IMR-90 (cell line): ENCODE data around the gene RNF11. TPM values are rescaled to one million over a fixed set of nuclear protein-coding genes. Genes with fewer than 3 reads are reported as not detected.
A peak's percentile ranks its signal among the peaks of the same experiment; 100 is the strongest.

Experiments used
- ATAC-seq: fragments of 200-7000 bp; cut with Tn5 transposase; 2 replicates; pipeline ENCODE4 v1.9.1; 2020; ENCODE audit warnings: low read depth, mild to moderate bottlenecking, moderate library complexity
- BruUV-seq: library from RNA; stranded (reverse); fragments of 400-500 nt; replicated peaks from 2 replicates; lab custom pipeline; 2021; lab: Mats Ljungman, UMichigan
- CTCF ChIA-PET: fragments of 300-600 bp; formaldehyde crosslinking; extraction: SDS; loops from one replicate; lab custom pipeline; 2021; ENCODE audit warnings: antibody characterized with exemption; lab: Yijun Ruan, JAX
- POLR2A ChIA-PET: fragments of 300-600 bp; sonication (Branson Sonifier 250); formaldehyde crosslinking; loops from one replicate; lab custom pipeline; 2022; ENCODE audit warnings: antibody characterized with exemption; ENCODE audit not compliant: unreplicated experiment; lab: Charles Lee
- DNase-seq: peaks from one replicate; pipeline ENCODE4 v3.0.0; 2013
- H2AFZ ChIP-seq: replicated peaks from 2 replicates; pipeline ENCODE3; 2013; ENCODE audit warnings: low read length, mild to moderate bottlenecking; ENCODE audit not compliant: poor library complexity
- H2AK5ac ChIP-seq: 2 replicates; pipeline ENCODE4 v1.6.1; 2013; ENCODE audit warnings: low read depth, low read length, inconsistent platforms
- H2AK9ac ChIP-seq: replicated peaks from 2 replicates; pipeline ENCODE3; 2013; ENCODE audit warnings: mild to moderate bottlenecking, low read depth, low read length, moderate library complexity; ENCODE audit not compliant: poor library complexity
- H2BK120ac ChIP-seq: 2 replicates; pipeline ENCODE4 v1.6.1; 2013; ENCODE audit warnings: low read depth, low read length, inconsistent platforms
- H2BK15ac ChIP-seq: 3 replicates; pipeline ENCODE4 v1.6.1; 2013; ENCODE audit warnings: low read depth, low read length, inconsistent platforms
- H2BK20ac ChIP-seq: 2 replicates; pipeline ENCODE4 v1.6.1; 2013; ENCODE audit warnings: low read depth, mild to moderate bottlenecking, inconsistent platforms, low read length, moderate library complexity
- H2BK5ac ChIP-seq: 2 replicates; pipeline ENCODE4 v1.6.1; 2013; ENCODE audit warnings: mild to moderate bottlenecking, low read depth, low read length, inconsistent platforms; ENCODE audit not compliant: poor library complexity, severe bottlenecking
- H3K14ac ChIP-seq: replicated peaks from 2 replicates; pipeline ENCODE4 v1.6.1; 2013; ENCODE audit warnings: low read depth, low read length, inconsistent platforms
- H3K18ac ChIP-seq: 2 replicates; pipeline ENCODE4 v1.6.1; 2013; ENCODE audit warnings: low read depth, low read length, control low read depth
- H3K23ac ChIP-seq: 2 replicates; pipeline ENCODE4 v1.6.1; 2013; ENCODE audit warnings: low read depth, low read length, inconsistent platforms
- H3K27ac ChIP-seq: 2 replicates; pipeline ENCODE4 v1.5.1; 2013; ENCODE audit warnings: mild to moderate bottlenecking, control low read depth, low read length; ENCODE audit not compliant: insufficient read depth
- H3K27me3 ChIP-seq: 2 replicates; pipeline ENCODE4 v1.6.1; 2013; ENCODE audit warnings: low read length; ENCODE audit not compliant: control insufficient read depth, insufficient read depth
- H3K36me3 ChIP-seq: 2 replicates; pipeline ENCODE4 v1.6.1; 2013; ENCODE audit warnings: low read length, mixed read lengths; ENCODE audit not compliant: control insufficient read depth, insufficient read depth
- H3K4ac ChIP-seq: 2 replicates; pipeline ENCODE4 v1.6.1; 2013; ENCODE audit warnings: low read depth, low read length, inconsistent platforms
- H3K4me1 ChIP-seq: 2 replicates; pipeline ENCODE4 v1.6.1; 2013; ENCODE audit warnings: low read length, mixed read lengths; ENCODE audit not compliant: control insufficient read depth, insufficient read depth
- H3K4me2 ChIP-seq: 2 replicates; pipeline ENCODE4 v1.6.1; 2013; ENCODE audit warnings: low read depth, mild to moderate bottlenecking, control low read depth, low read length, moderate library complexity
- H3K4me3 ChIP-seq: 2 replicates; pipeline ENCODE4 v1.5.1; 2013; ENCODE audit warnings: low read depth, mild to moderate bottlenecking, control low read depth, low read length, moderate library complexity; ENCODE audit not compliant: insufficient read depth
- H3K56ac ChIP-seq: 2 replicates; pipeline ENCODE4 v1.6.1; 2013; ENCODE audit warnings: low read length, inconsistent platforms; ENCODE audit not compliant: insufficient read depth; ENCODE audit errors: extremely low read depth
- H3K79me1 ChIP-seq, 2 experiments: 2 replicates each; pipeline ENCODE4 v1.6.1; 2013; ENCODE audit warnings: low read length in 2 of 2, inconsistent platforms in 1 of 2, low read depth in 1 of 2
- H3K9ac ChIP-seq: 2 replicates; pipeline ENCODE4 v1.6.1; 2013; ENCODE audit warnings: low read depth, low read length, control low read depth
- H3K9me1 ChIP-seq: 2 replicates; pipeline ENCODE4 v1.6.1; 2013; ENCODE audit warnings: low read length, inconsistent platforms; ENCODE audit not compliant: insufficient read depth
- H3K9me3 ChIP-seq: 2 replicates; pipeline ENCODE4 v1.6.1; 2013; ENCODE audit warnings: low read length; ENCODE audit not compliant: control insufficient read depth, insufficient read depth
- H4K20me1 ChIP-seq: 2 replicates; pipeline ENCODE4 v1.6.1; 2013; ENCODE audit warnings: low read length, inconsistent platforms; ENCODE audit not compliant: insufficient read depth
- H4K5ac ChIP-seq: 2 replicates; pipeline ENCODE4 v1.6.1; 2013; ENCODE audit warnings: mild to moderate bottlenecking, low read depth, low read length, control low read depth
- H4K8ac ChIP-seq, 2 experiments: 2 replicates each; pipeline ENCODE4 v1.6.1; 2013; ENCODE audit warnings: low read depth in 2 of 2, low read length in 2 of 2, control low read depth in 1 of 2, inconsistent platforms in 1 of 2
- H4K91ac ChIP-seq: 2 replicates; pipeline ENCODE4 v1.6.1; 2013; ENCODE audit warnings: low read depth, low read length, inconsistent platforms; ENCODE audit not compliant: insufficient read depth
- BHLHE40 ChIP-seq: fragments of 150-350 bp; IDR thresholded peaks from 2 replicates; pipeline ENCODE4 v1.6.1; 2016; ENCODE audit warnings: mild to moderate bottlenecking, low read depth, low read length
- CEBPB ChIP-seq: IDR thresholded peaks from 2 replicates; pipeline ENCODE4 v1.6.1; 2012; ENCODE audit warnings: low read depth, low read length, improper control_type of control experiment
- CHD1 ChIP-seq: IDR thresholded peaks from 2 replicates; pipeline ENCODE4 v1.6.1; 2012; ENCODE audit warnings: low read depth, low read length, improper control_type of control experiment
- MAFK ChIP-seq: IDR thresholded peaks from 2 replicates; pipeline ENCODE4 v1.6.1; 2012; ENCODE audit warnings: low read depth, low read length, improper control_type of control experiment
- MAZ ChIP-seq: IDR thresholded peaks from 2 replicates; pipeline ENCODE4 v1.6.1; 2012; ENCODE audit warnings: low read depth, mild to moderate bottlenecking, low read length, improper control_type of control experiment, moderate library complexity, borderline replicate concordance
- NFE2L2 ChIP-seq: fragments of 150-350 bp; IDR thresholded peaks from 2 replicates; pipeline ENCODE4 v1.6.1; 2016; ENCODE audit warnings: low read depth, mild to moderate bottlenecking, low read length
- POLR2A ChIP-seq: IDR thresholded peaks from 2 replicates; pipeline ENCODE4 v1.6.1; 2012; ENCODE audit warnings: mild to moderate bottlenecking, low read depth, low read length
- RCOR1 ChIP-seq: IDR thresholded peaks from 2 replicates; pipeline ENCODE4 v1.6.1; 2012; ENCODE audit warnings: mild to moderate bottlenecking, low read length, improper control_type of control experiment; ENCODE audit not compliant: insufficient replicate concordance
- RFX5 ChIP-seq: IDR thresholded peaks from 2 replicates; pipeline ENCODE4 v1.8.0; 2012; ENCODE audit warnings: low read depth, mild to moderate bottlenecking, low read length, moderate library complexity
- SMC3 ChIP-seq: fragments of 150-350 bp; IDR thresholded peaks from 2 replicates; pipeline ENCODE4 v1.6.1; 2016; ENCODE audit warnings: low read depth, mild to moderate bottlenecking, antibody characterized with exemption, low read length, moderate library complexity
- WGBS, 2 experiments: methylation state at CpG; one replicate each; pipeline versions ENCODE4 v1.1.5 to v1.1.7; 2013; ENCODE audit warnings: missing lambda C conversion rate in 2 of 2; ENCODE audit not compliant: insufficient read length in 1 of 2; ENCODE audit errors: extremely low coverage in 2 of 2; 5-methylcytosine and 5-hydroxymethylcytosine counted together
- dilution Hi-C: fragments of 300-500 bp; cut with HindIII; formaldehyde crosslinking; loops from one replicate; pipeline ENCODE4 v1.14.3; 2018; ENCODE audit warnings: low sequenced_read_pairs; ENCODE audit not compliant: unreplicated experiment
- in situ Hi-C: fragments of 300-500 bp; cut with MboI; formaldehyde crosslinking; loops from 3 replicates; pipeline ENCODE4 v1.14.3; 2019; ENCODE audit warnings: low sequenced_read_pairs, inconsistent platforms, mixed read lengths
- intact Hi-C: fragments of 100-400 bp; cut with micrococcal nuclease; formaldehyde crosslinking; loops from 2 replicates; pipeline ENCODE4 v1.10.0; 2022
- polyA plus RNA-seq, 3 experiments: library from polyadenylated mRNA; depleted of rRNA; stranded (reverse); fragments of >200 nt; gene quantifications; 2 replicates each; pipeline ENCODE4 v1.2.3, GENCODE V29; 2012; ENCODE audit warnings: low replicate concordance in 1 of 3
- total RNA-seq: library from RNA; depleted of rRNA; stranded (reverse); fragments of >200 nt; gene quantifications from 2 replicates; pipeline ENCODE4 v1.2.3, GENCODE V29; 2012
- TF ChIP-seq, protein P1 (sequence below): fragments of 150-350 bp; IDR thresholded peaks from 2 replicates; pipeline ENCODE4 v1.6.1; 2016; ENCODE audit warnings: low read depth, mild to moderate bottlenecking, low read length, moderate library complexity, borderline replicate concordance
- TF ChIP-seq, protein P2 (sequence below): conservative IDR thresholded peaks from 2 replicates; pipeline ENCODE4 v1.5.1; 2012; ENCODE audit warnings: mild to moderate bottlenecking, low read depth, low read length, improper control_type of control experiment
- TF ChIP-seq, protein P3 (sequence below): fragments of 150-350 bp; IDR thresholded peaks from 2 replicates; pipeline ENCODE4 v1.6.1; 2017; ENCODE audit warnings: mild to moderate bottlenecking, antibody characterized with exemption, low read length, low read depth

RNF11 gene
- total and polyA plus RNA-seq, 2 of the 4 experiments (the other 2 are of a cell fraction), result 63.3 to 64.1 TPM

DNA sequence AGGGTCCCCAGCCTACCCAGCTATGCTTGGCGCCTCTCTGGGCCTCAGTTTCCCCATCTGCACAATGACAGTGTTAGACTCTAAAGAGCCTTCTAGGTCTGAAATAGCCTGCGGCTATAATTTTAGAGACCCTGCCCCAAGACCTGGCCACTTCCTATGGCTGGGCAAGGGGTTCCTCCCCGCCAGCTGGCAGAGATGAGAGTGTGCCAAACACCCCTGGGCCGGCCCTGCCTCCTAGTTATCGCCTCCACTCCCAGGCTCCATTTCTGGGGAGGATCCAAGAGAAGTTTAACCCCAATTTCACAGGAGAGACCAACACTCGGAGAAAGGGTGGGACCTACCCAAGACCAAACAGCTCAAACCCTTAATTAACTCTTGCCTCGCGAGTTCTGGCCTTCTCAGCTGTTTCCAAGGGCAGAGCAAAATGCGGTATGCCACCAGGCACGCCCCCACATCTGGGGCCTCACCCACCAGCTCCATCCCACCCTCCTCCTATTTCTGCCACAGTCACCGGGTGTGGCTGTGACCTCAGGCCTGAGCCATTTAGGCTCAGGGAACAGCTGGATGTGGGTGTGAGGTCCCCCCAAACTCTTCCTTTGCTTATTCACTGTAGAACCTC, 58.6 kb downstream of the RNF11 start:
- dilution Hi-C loops, result no loop called here

More for the DNA sequence above, 58.6 kb downstream of the RNF11 start:
- no TSS peak for BruUV-seq
- Histone ChIP-seq H3K23ac (no peak overlapping the region), H4K8ac (no peak overlapping the region), H3K4me1 (no peaks in the 10 kb centered on the region), H3K4me2 (no peak overlapping the region), H2BK20ac (no peak overlapping the region), H2BK120ac (no peak overlapping the region), H3K79me1 (no peaks in the 10 kb centered on the region), H4K91ac (no peak overlapping the region), H3K27me3 (no peaks in the 10 kb centered on the region), H4K20me1 (no peaks in the 10 kb centered on the region), H3K4me3 (no peak overlapping the region), H4K5ac (no peak overlapping the region), H3K18ac (no peak overlapping the region), H3K4ac (no peak overlapping the region), H3K9ac (no peak overlapping the region), H3K9me1 (no peaks in the 10 kb centered on the region; the same call in 1 of the 2 replicates), H3K36me3 (no peaks in the 10 kb centered on the region), H2BK5ac (no peak overlapping the region), H3K9me3 (no peaks in the 10 kb centered on the region), H3K56ac (no peak overlapping the region), H3K27ac (no peak overlapping the region), H2AK9ac (peak overlapping the region; percentile 33), H2BK15ac (no peak overlapping the region), H3K14ac (no peak overlapping the region), H2AK5ac (no peak overlapping the region), H2AFZ (no peak overlapping the region)
- CTCF ChIA-PET, result no interaction called here
- no CpG with 5 or more reads among the region's 11 CpGs for WGBS, 2 experiments
- DNase-seq, result no peak
- intact Hi-C loops (loop anchor here (5.0 to 10.0 kb wide), 2 partner anchors 320 to 367 kb away; partner anchors contain the start of gene CDKN2C), in situ Hi-C loops (loop anchor here (10.0 kb wide), 1 partner anchor 370 kb away; no protein-coding TSS in a partner anchor)
- no peak for TF ChIP-seq CEBPB
- TF ChIP-seq, protein P1, sequence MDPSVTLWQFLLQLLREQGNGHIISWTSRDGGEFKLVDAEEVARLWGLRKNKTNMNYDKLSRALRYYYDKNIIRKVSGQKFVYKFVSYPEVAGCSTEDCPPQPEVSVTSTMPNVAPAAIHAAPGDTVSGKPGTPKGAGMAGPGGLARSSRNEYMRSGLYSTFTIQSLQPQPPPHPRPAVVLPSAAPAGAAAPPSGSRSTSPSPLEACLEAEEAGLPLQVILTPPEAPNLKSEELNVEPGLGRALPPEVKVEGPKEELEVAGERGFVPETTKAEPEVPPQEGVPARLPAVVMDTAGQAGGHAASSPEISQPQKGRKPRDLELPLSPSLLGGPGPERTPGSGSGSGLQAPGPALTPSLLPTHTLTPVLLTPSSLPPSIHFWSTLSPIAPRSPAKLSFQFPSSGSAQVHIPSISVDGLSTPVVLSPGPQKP, result no peak
- TF ChIP-seq, protein P2, sequence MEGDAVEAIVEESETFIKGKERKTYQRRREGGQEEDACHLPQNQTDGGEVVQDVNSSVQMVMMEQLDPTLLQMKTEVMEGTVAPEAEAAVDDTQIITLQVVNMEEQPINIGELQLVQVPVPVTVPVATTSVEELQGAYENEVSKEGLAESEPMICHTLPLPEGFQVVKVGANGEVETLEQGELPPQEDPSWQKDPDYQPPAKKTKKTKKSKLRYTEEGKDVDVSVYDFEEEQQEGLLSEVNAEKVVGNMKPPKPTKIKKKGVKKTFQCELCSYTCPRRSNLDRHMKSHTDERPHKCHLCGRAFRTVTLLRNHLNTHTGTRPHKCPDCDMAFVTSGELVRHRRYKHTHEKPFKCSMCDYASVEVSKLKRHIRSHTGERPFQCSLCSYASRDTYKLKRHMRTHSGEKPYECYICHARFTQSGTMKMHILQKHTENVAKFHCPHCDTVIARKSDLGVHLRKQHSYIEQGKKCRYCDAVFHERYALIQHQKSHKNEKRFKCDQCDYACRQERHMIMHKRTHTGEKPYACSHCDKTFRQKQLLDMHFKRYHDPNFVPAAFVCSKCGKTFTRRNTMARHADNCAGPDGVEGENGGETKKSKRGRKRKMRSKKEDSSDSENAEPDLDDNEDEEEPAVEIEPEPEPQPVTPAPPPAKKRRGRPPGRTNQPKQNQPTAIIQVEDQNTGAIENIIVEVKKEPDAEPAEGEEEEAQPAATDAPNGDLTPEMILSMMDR, result no peak
- TF ChIP-seq CHD1, result no peak
- TF ChIP-seq POLR2A, result no peak
- no peak for TF ChIP-seq MAFK
- TF ChIP-seq BHLHE40, result no peak
- no peak for TF ChIP-seq RFX5
- TF ChIP-seq NFE2L2, result no peak
- TF ChIP-seq SMC3, result no peak
- TF ChIP-seq, protein P3, sequence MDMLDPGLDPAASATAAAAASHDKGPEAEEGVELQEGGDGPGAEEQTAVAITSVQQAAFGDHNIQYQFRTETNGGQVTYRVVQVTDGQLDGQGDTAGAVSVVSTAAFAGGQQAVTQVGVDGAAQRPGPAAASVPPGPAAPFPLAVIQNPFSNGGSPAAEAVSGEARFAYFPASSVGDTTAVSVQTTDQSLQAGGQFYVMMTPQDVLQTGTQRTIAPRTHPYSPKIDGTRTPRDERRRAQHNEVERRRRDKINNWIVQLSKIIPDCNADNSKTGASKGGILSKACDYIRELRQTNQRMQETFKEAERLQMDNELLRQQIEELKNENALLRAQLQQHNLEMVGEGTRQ, result no peak
- TF ChIP-seq RCOR1, result no peak
- TF ChIP-seq MAZ, result no peak
- POLR2A ChIA-PET, result no interaction called here
- ATAC-seq, result no peak
